ENCODE measurements around the gene CLMN. TPM values are rescaled to one million over a fixed set of nuclear protein-coding genes. Genes with fewer than 3 reads are reported as not detected.

CLMN gene
- total and polyA plus RNA-seq, 2 experiments from 2014 or later = 3.2 to 5.7 TPM

DNA sequence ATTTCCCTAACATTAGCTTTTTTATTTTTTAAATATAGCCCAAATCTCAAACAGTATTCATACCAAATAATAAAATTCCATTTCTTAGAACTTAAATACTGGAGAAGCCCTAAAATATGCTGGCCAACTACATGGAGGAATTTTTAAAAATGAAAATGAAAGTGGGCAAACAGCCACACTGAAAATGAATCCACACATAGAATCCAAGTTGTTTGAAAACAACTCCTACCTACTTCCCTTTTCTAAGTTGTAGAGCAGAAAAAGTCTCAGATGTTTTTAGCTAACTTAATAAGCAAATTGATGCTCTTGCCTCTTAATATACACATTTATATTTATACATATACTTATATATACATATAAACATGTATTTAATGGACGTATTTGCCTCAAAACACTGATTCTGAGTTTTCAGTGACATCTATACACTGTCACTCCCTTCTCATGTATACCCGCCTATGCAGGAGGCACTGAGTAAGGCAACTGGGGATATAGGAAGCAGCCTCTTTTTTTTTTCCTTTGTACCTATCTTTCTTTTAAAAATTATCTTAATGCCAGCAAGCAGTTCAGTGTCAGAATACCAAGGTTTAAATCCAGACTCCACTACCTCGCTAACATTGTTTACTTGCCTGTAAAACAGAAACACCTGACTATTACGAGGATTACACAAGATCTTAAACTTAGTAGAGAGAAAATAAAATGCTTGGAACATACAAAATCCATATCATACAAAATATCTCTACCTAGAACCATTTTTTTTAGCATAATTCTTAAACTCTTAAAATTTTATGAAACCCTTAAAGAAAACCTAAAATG lies 175.7 kb downstream of the CLMN start:
- H2AFZ ChIP-seq = no peak overlapping the region
- H3K36me3 ChIP-seq (ENCODE audit: insufficient read depth) = no peaks in the 10 kb centered on the region
- H3K4me2 ChIP-seq = no peak overlapping the region
- H3K9me2 ChIP-seq (ENCODE audit: insufficient read depth) = no peaks in the 10 kb centered on the region
- peaks cover 74% of the 10 kb centered on the region for H3K4me1 ChIP-seq (ENCODE audit: insufficient read depth)
- TF ChIP-seq, protein P1, sequence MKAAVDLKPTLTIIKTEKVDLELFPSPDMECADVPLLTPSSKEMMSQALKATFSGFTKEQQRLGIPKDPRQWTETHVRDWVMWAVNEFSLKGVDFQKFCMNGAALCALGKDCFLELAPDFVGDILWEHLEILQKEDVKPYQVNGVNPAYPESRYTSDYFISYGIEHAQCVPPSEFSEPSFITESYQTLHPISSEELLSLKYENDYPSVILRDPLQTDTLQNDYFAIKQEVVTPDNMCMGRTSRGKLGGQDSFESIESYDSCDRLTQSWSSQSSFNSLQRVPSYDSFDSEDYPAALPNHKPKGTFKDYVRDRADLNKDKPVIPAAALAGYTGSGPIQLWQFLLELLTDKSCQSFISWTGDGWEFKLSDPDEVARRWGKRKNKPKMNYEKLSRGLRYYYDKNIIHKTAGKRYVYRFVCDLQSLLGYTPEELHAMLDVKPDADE (IDR thresholded peaks at IDR 0.05) = no peak
- TF ChIP-seq, protein P2, sequence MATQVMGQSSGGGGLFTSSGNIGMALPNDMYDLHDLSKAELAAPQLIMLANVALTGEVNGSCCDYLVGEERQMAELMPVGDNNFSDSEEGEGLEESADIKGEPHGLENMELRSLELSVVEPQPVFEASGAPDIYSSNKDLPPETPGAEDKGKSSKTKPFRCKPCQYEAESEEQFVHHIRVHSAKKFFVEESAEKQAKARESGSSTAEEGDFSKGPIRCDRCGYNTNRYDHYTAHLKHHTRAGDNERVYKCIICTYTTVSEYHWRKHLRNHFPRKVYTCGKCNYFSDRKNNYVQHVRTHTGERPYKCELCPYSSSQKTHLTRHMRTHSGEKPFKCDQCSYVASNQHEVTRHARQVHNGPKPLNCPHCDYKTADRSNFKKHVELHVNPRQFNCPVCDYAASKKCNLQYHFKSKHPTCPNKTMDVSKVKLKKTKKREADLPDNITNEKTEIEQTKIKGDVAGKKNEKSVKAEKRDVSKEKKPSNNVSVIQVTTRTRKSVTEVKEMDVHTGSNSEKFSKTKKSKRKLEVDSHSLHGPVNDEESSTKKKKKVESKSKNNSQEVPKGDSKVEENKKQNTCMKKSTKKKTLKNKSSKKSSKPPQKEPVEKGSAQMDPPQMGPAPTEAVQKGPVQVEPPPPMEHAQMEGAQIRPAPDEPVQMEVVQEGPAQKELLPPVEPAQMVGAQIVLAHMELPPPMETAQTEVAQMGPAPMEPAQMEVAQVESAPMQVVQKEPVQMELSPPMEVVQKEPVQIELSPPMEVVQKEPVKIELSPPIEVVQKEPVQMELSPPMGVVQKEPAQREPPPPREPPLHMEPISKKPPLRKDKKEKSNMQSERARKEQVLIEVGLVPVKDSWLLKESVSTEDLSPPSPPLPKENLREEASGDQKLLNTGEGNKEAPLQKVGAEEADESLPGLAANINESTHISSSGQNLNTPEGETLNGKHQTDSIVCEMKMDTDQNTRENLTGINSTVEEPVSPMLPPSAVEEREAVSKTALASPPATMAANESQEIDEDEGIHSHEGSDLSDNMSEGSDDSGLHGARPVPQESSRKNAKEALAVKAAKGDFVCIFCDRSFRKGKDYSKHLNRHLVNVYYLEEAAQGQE (IDR thresholded peaks at IDR 0.05; ENCODE audit: unreplicated experiment) = no peak
- TF ChIP-seq, protein P3, sequence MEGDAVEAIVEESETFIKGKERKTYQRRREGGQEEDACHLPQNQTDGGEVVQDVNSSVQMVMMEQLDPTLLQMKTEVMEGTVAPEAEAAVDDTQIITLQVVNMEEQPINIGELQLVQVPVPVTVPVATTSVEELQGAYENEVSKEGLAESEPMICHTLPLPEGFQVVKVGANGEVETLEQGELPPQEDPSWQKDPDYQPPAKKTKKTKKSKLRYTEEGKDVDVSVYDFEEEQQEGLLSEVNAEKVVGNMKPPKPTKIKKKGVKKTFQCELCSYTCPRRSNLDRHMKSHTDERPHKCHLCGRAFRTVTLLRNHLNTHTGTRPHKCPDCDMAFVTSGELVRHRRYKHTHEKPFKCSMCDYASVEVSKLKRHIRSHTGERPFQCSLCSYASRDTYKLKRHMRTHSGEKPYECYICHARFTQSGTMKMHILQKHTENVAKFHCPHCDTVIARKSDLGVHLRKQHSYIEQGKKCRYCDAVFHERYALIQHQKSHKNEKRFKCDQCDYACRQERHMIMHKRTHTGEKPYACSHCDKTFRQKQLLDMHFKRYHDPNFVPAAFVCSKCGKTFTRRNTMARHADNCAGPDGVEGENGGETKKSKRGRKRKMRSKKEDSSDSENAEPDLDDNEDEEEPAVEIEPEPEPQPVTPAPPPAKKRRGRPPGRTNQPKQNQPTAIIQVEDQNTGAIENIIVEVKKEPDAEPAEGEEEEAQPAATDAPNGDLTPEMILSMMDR (conservative IDR thresholded peaks at IDR 0.05; ENCODE audit: low read depth in 2 of 2) = no peak
- no peak for TF ChIP-seq STAT1 (IDR thresholded peaks at IDR 0.05; ENCODE audit: unreplicated experiment)
- TF ChIP-seq ZNF331 (CRISPR knock-in tag; IDR thresholded peaks at IDR 0.05; ENCODE audit: low read depth) = no peak
- TF ChIP-seq, protein P4, sequence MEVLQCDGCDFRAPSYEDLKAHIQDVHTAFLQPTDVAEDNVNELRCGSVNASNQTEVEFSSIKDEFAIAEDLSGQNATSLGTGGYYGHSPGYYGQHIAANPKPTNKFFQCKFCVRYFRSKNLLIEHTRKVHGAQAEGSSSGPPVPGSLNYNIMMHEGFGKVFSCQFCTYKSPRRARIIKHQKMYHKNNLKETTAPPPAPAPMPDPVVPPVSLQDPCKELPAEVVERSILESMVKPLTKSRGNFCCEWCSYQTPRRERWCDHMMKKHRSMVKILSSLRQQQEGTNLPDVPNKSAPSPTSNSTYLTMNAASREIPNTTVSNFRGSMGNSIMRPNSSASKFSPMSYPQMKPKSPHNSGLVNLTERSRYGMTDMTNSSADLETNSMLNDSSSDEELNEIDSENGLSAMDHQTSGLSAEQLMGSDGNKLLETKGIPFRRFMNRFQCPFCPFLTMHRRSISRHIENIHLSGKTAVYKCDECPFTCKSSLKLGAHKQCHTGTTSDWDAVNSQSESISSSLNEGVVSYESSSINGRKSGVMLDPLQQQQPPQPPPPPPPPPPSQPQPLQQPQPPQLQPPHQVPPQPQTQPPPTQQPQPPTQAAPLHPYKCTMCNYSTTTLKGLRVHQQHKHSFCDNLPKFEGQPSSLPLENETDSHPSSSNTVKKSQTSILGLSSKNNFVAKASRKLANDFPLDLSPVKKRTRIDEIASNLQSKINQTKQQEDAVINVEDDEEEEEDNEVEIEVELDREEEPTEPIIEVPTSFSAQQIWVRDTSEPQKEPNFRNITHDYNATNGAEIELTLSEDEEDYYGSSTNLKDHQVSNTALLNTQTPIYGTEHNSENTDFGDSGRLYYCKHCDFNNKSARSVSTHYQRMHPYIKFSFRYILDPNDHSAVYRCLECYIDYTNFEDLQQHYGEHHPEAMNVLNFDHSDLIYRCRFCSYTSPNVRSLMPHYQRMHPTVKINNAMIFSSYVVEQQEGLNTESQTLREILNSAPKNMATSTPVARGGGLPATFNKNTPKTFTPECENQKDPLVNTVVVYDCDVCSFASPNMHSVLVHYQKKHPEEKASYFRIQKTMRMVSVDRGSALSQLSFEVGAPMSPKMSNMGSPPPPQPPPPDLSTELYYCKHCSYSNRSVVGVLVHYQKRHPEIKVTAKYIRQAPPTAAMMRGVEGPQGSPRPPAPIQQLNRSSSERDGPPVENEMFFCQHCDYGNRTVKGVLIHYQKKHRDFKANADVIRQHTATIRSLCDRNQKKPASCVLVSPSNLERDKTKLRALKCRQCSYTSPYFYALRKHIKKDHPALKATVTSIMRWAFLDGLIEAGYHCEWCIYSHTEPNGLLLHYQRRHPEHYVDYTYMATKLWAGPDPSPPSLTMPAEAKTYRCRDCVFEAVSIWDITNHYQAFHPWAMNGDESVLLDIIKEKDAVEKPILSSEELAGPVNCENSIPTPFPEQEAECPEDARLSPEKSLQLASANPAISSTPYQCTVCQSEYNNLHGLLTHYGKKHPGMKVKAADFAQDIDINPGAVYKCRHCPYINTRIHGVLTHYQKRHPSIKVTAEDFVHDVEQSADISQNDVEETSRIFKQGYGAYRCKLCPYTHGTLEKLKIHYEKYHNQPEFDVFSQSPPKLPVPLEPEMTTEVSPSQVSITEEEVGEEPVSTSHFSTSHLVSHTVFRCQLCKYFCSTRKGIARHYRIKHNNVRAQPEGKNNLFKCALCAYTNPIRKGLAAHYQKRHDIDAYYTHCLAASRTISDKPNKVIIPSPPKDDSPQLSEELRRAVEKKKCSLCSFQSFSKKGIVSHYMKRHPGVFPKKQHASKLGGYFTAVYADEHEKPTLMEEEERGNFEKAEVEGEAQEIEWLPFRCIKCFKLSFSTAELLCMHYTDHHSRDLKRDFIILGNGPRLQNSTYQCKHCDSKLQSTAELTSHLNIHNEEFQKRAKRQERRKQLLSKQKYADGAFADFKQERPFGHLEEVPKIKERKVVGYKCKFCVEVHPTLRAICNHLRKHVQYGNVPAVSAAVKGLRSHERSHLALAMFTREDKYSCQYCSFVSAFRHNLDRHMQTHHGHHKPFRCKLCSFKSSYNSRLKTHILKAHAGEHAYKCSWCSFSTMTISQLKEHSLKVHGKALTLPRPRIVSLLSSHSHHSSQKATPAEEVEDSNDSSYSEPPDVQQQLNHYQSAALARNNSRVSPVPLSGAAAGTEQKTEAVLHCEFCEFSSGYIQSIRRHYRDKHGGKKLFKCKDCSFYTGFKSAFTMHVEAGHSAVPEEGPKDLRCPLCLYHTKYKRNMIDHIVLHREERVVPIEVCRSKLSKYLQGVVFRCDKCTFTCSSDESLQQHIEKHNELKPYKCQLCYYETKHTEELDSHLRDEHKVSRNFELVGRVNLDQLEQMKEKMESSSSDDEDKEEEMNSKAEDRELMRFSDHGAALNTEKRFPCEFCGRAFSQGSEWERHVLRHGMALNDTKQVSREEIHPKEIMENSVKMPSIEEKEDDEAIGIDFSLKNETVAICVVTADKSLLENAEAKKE (CRISPR knock-in tag; IDR thresholded peaks at IDR 0.05) = no peak
- TF ChIP-seq EZH2 (IDR thresholded peaks at IDR 0.05; ENCODE audit: low read depth, unreplicated experiment) = no peak
- TF ChIP-seq JUNB (IDR thresholded peaks at IDR 0.05; ENCODE audit: unreplicated experiment) = no peak
- TF ChIP-seq NANOG (IDR thresholded peaks at IDR 0.05; ENCODE audit: borderline replicate concordance) = no peak
- no peak for TF ChIP-seq CREB1 (CRISPR knock-in tag; IDR thresholded peaks at IDR 0.05; ENCODE audit: low read depth)
- no peak for TF ChIP-seq POLR2AphosphoS5 (IDR thresholded peaks at IDR 0.05; ENCODE audit: low read depth)
- TF ChIP-seq EZH2phosphoT487 (IDR thresholded peaks at IDR 0.05; ENCODE audit: unreplicated experiment) = no peak
- no peak for TF ChIP-seq ZNF114 (CRISPR knock-in tag; IDR thresholded peaks at IDR 0.05)
- DNase-seq (ENCODE audit: low spot score) = no peak
- H3K27ac ChIP-seq (ENCODE audit: low read depth) = no peak overlapping the region
- Mint-ChIP-seq H3K36me3 (ENCODE audit: low read depth) (peaks cover 23% of the 10 kb centered on the region; the same call in 2 of the 3 replicates), H3K27me3 (ENCODE audit: insufficient read depth, low read depth, poor library complexity) (no peaks in the 10 kb centered on the region), H3K4me3 (no peak overlapping the region), H3K4me1 (peaks cover 73% of the 10 kb centered on the region), H3K27ac (no peak overlapping the region), H3K9me3 (peaks cover 17% of the 10 kb centered on the region)
- peaks cover 98% of the 10 kb centered on the region for H3K79me2 ChIP-seq (replicated peaks; ENCODE audit: insufficient read depth)
- no peaks in the 10 kb centered on the region for H3F3A ChIP-seq (replicated peaks; ENCODE audit: low read depth)
- no peaks in the 10 kb centered on the region for H3K27me3 ChIP-seq (ENCODE audit: insufficient read depth)
- ATAC-seq = no peak
- H4K20me1 ChIP-seq (replicated peaks; ENCODE audit: insufficient read depth) = no peaks in the 10 kb centered on the region; the same call in 1 of the 2 replicates
- no peak overlapping the region for H3K4me3 ChIP-seq
